ENCODE data around the gene TNS4.
A peak's percentile ranks its signal among the peaks of the same experiment; 100 is the strongest.

The TNS4 gene

DNA sequence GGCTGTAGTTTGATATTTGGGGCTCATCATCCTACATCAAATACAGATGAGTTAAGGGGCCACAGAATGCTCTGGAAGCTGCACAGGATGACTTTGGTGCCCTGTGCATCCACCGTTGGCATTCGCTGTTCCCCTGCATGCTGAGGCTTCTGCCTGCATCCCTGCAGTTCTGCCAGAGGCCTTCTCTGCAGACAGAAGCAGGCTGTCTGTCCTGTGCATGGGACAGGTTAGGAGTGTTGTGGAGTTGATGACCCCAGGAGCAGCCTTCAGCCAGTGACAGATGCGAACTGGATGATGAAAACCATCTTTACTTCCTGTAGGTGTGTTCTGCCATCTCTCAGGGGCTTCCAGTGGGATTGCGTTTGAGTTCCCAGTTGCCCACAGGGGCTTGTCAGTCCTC, 13.6 kb upstream of the TNS4 start:
- no peaks in the 10 kb centered on the region for H3K9me3 Mint-ChIP-seq
- H3K27me3 Mint-ChIP-seq, result peaks cover 13% of the 10 kb centered on the region
- H3K4me3 Mint-ChIP-seq, result no peak overlapping the region
- peaks cover 54% of the 10 kb centered on the region for H3K4me1 Mint-ChIP-seq (ENCODE audit: low read depth)
- no peak overlapping the region for H3K27ac Mint-ChIP-seq
- peaks cover 4% of the 10 kb centered on the region for H3K36me3 Mint-ChIP-seq (ENCODE audit: low read depth)

DNA sequence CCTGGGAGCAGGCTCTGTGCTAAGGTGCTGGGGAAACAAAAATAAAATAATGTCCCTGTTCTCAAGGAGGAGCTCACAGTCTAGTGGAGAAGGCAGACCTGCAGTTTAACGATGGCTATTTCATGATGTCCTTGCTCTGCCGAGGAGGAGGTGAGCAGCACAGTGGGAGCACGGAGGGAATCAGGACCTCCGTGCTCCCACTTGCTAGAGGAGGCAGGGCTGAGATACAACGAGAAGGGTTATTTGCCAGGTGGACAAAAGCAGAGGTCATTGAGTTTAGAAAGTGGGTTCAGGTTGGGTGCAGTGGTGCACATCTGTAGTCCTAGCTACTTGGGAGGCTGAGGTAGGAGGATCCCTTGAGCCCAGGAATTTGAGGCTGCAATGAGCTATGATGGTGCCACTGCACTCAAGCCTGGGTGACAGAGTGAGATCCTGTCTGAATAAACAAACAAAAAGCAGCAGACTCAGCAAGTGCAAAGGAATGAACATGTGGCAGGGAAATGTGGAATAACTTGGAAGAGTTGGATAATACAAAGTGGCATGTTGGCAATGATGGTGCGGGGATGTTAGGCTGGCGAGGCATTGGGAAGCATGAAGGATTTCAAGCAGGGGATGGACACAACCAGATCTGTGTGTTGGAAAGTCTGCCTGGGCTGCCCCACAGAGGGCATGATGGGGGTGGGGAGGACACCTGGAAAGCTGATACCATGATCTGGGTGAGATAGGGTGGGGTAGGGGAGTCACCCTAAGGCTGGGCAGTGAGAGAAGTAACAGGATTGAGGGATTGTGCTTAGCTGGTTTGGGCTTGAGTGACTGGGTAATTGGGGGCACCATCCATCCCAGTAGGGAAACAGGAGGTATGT, 12.8 kb upstream of the TNS4 start:
- Mint-ChIP-seq H3K4me3 (no peak overlapping the region), H3K9me3 (no peaks in the 10 kb centered on the region), H3K27ac (no peak overlapping the region), H3K4me1 (ENCODE audit: low read depth) (peaks cover 53% of the 10 kb centered on the region), H3K36me3 (ENCODE audit: low read depth) (peaks cover 4% of the 10 kb centered on the region), H3K27me3 (peaks cover 13% of the 10 kb centered on the region)

- Mint-ChIP-seq H3K4me3 (no peak overlapping the region), H3K36me3 (ENCODE audit: low read depth) (no peaks in the 10 kb centered on the region), H3K27ac (no peak overlapping the region), H3K4me1 (ENCODE audit: low read depth) (peaks cover 29% of the 10 kb centered on the region), H3K9me3 (no peaks in the 10 kb centered on the region), H3K27me3 (peaks cover 13% of the 10 kb centered on the region)
These were observed 10.3 kb upstream of the TNS4 start for GRCh38 chr17:40511667-40512220.

DNA sequence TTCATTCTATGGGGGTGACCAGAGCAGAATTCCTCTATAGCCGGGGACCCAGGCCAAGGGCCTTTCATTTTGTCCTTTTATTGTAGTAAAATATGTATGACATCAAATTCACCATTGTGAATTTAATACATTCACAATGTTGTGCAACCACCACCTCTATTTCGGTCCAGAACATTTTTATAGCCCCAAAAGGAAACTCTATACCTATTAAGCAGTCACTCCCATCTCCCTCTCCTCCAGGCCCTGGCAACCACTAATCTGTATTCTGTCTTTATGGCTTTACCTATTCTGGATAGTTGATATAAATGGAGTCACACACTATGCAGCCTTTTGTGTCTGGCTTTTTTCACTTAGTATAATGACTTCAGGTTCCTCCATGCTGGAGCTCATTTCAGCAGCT, 9.7 kb upstream of the TNS4 start:
- no peaks in the 10 kb centered on the region for H3K36me3 Mint-ChIP-seq (ENCODE audit: low read depth)
- peaks cover 23% of the 10 kb centered on the region for H3K4me1 Mint-ChIP-seq (ENCODE audit: low read depth)
- no peak overlapping the region for H3K27ac Mint-ChIP-seq
- no peaks in the 10 kb centered on the region for H3K9me3 Mint-ChIP-seq
- peaks cover 13% of the 10 kb centered on the region for H3K27me3 Mint-ChIP-seq
- no peak overlapping the region for H3K4me3 Mint-ChIP-seq

DNA sequence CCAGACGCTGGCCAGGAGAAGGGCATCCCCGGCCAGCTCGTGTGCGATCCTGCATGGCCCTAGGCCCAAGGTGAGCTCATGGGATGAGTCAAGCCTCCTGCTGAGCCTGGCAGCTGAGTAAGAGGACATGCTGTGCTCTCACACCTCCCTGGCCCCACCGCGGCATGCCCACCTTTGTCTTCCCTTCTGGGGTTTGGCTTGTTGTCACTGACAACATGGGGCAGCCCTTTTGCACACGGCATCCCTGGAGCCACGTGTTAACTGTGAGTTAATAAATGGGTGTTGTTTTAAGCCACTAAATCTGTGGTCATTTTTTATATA, 8.9 kb upstream of the TNS4 start:
- Mint-ChIP-seq H3K27me3 (peaks cover 11% of the 10 kb centered on the region), H3K9me3 (no peaks in the 10 kb centered on the region), H3K36me3 (ENCODE audit: low read depth) (no peaks in the 10 kb centered on the region), H3K4me3 (no peak overlapping the region), H3K4me1 (ENCODE audit: low read depth) (peaks cover 15% of the 10 kb centered on the region), H3K27ac (no peak overlapping the region)

DNA sequence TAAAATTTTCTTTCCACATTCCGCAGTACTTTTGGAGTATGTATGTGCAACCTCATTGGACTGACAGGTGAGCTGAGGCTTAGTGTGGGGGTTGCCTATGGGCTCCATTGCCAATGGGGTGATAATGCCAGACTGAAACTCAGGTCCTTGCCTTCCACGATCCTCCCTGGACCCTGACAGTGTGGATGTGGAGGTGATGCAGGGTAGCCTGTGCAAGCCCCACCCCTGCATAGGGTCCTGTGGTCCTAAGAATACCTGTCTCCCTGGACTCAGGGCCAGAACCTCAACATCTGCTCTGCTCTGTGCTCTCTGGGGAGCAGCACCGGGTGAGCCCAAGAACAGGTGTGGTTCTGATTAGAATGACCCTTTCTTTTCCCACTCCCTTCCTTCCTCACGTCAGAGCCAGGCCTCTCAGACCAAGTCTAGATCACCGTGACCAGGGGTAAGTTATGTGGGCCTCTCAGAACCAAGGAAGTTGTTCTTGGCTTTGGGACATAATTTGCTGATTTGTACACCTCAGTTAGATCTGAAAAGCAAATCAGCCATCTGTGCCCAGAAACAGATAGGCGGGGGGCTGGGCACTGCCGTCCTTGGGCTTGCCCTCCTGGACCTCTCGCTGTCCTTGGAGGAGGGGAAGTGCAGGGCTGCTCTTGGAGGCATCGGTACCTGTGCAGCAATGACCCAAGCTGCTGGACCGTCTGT, 8.4 kb upstream of the TNS4 start:
- Mint-ChIP-seq H3K4me3 (no peak overlapping the region), H3K36me3 (ENCODE audit: low read depth) (no peaks in the 10 kb centered on the region), H3K27me3 (peaks cover 10% of the 10 kb centered on the region), H3K27ac (peak overlapping the region; percentile 45), H3K4me1 (ENCODE audit: low read depth) (peaks cover 11% of the 10 kb centered on the region), H3K9me3 (no peaks in the 10 kb centered on the region)

DNA sequence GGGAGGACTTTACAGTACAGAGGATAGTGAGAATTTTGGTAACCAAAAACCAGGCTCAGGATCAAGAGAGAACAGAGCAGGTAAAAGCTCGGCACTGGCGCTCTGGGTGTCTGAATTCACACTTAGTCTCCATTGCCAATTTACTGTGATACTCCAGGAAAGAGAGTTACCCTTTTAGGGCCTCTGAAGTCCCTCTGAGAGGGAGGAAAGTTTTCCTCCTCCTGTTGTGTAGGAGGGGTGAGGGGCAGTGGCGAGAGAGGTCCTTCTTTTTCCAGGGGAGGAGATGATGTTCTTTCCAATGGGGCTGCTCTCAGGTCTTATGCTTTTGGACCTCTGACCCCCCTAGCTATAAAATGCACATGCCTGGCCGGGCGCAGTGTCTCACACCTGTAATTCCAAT, 5.4 kb upstream of the TNS4 start:
- Mint-ChIP-seq H3K9me3 (no peaks in the 10 kb centered on the region), H3K4me1 (ENCODE audit: low read depth) (no peaks in the 10 kb centered on the region), H3K27me3 (no peaks in the 10 kb centered on the region), H3K27ac (no peak overlapping the region), H3K4me3 (no peak overlapping the region), H3K36me3 (ENCODE audit: low read depth) (no peaks in the 10 kb centered on the region)

DNA sequence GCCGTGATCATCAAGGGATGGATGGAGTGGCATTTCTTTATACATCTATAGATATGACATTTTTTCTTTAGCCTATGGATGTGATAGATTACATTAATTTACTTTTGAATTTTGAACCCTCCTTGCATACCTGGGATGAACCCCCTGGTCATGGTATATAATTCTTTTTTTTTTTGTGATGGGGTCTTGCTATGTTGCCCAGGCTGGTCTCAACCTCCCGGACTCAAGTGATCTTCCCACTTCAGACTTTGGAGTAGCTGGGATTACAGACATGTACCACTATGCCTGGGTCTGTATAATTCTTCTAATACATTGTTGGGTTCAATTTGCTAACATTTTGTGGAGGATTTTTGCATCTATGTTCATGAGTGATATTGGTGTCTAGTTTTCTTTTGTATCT, 1.7 kb upstream of the TNS4 start:
- Mint-ChIP-seq H3K36me3 (ENCODE audit: low read depth) (no peaks in the 10 kb centered on the region), H3K9me3 (no peaks in the 10 kb centered on the region), H3K4me3 (no peak overlapping the region), H3K27me3 (peaks cover 11% of the 10 kb centered on the region), H3K4me1 (ENCODE audit: low read depth) (no peaks in the 10 kb centered on the region), H3K27ac (no peak overlapping the region)

GRCh38 chr17:40502716-40503115, 1.3 kb upstream of the TNS4 start:
- peaks cover 3% of the 10 kb centered on the region for H3K4me1 Mint-ChIP-seq (ENCODE audit: low read depth)

GRCh38 chr17:40500709-40501108, 714 bp downstream of the TNS4 start:
- H3K9me3 Mint-ChIP-seq, result no peaks in the 10 kb centered on the region
- H3K4me1 Mint-ChIP-seq (ENCODE audit: low read depth), result peaks cover 6% of the 10 kb centered on the region
- no peaks in the 10 kb centered on the region for H3K36me3 Mint-ChIP-seq (ENCODE audit: low read depth)
- H3K27ac Mint-ChIP-seq, result no peak overlapping the region
- H3K4me3 Mint-ChIP-seq, result no peak overlapping the region
- peaks cover 11% of the 10 kb centered on the region for H3K27me3 Mint-ChIP-seq

More at GRCh38 chr17:40502716-40503115, 1.3 kb upstream of the TNS4 start:
- Mint-ChIP-seq H3K27ac (no peak overlapping the region), H3K36me3 (ENCODE audit: low read depth) (no peaks in the 10 kb centered on the region), H3K9me3 (no peaks in the 10 kb centered on the region), H3K27me3 (peaks cover 11% of the 10 kb centered on the region), H3K4me3 (no peak overlapping the region)

DNA sequence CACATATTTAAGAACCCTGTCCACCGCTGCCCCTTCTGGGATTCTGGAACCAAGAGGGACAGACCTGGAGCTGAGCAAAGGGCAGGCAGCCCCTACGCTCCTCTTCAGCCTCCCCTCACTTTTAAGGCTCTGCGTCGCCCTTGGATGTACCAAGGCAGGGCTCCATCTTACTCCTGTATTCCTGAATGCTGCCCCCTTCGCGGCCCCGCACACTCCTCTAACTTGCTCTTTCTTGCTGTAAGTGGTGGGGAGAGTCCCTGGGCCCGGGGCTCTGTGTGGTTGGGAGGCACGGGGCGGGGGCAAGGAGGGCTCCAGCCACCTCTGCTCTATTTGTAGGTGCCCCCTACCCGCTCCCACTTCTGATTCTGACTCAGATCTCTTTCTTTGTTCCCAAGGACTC, 1.2 kb downstream of the TNS4 start:
- no peak overlapping the region for H3K4me3 Mint-ChIP-seq
- H3K36me3 Mint-ChIP-seq (ENCODE audit: low read depth), result no peaks in the 10 kb centered on the region
- H3K27me3 Mint-ChIP-seq, result peaks cover 11% of the 10 kb centered on the region
- H3K27ac Mint-ChIP-seq, result no peak overlapping the region
- no peaks in the 10 kb centered on the region for H3K9me3 Mint-ChIP-seq
- H3K4me1 Mint-ChIP-seq (ENCODE audit: low read depth), result peaks cover 6% of the 10 kb centered on the region

GRCh38 chr17:40499551-40500189, 1.8 kb downstream of the TNS4 start:
- H3K27me3 Mint-ChIP-seq, result peaks cover 11% of the 10 kb centered on the region
- peaks cover 6% of the 10 kb centered on the region for H3K4me1 Mint-ChIP-seq (ENCODE audit: low read depth)
- H3K27ac Mint-ChIP-seq, result no peak overlapping the region
- no peaks in the 10 kb centered on the region for H3K9me3 Mint-ChIP-seq
- H3K4me3 Mint-ChIP-seq, result no peak overlapping the region
- H3K36me3 Mint-ChIP-seq (ENCODE audit: low read depth), result no peaks in the 10 kb centered on the region

- Mint-ChIP-seq H3K36me3 (ENCODE audit: low read depth) (no peaks in the 10 kb centered on the region), H3K27ac (no peak overlapping the region), H3K27me3 (peaks cover 11% of the 10 kb centered on the region)
These were observed 2.9 kb downstream of the TNS4 start for GRCh38 chr17:40498281-40499084.

DNA sequence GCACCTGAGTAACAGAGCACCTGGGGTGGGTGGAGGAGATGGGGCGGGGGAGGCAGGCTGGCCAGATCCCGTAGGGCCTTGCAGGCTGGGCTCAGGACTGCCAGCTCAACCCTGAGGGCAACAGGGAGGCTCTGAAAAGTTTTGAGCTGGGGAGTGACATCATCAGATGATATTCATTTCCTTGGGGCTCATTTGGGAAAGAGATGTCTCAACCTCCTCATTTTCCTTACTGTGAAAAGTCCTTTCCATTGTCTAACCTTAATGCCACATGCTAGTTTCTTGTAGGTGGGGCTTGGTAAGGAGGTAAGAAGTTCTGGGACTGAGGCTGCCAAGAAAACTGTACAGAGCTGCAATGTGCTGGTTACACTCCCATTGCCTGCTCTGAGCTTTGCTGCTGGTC, 3.7 kb downstream of the TNS4 start:
- H3K36me3 Mint-ChIP-seq (ENCODE audit: low read depth), result no peaks in the 10 kb centered on the region
- peaks cover 6% of the 10 kb centered on the region for H3K4me1 Mint-ChIP-seq (ENCODE audit: low read depth)
- no peak overlapping the region for H3K4me3 Mint-ChIP-seq
- no peaks in the 10 kb centered on the region for H3K9me3 Mint-ChIP-seq
- H3K27me3 Mint-ChIP-seq, result peaks cover 11% of the 10 kb centered on the region
- no peak overlapping the region for H3K27ac Mint-ChIP-seq

More at GRCh38 chr17:40498281-40499084, 2.9 kb downstream of the TNS4 start:
- no peaks in the 10 kb centered on the region for H3K9me3 Mint-ChIP-seq
- no peak overlapping the region for H3K4me3 Mint-ChIP-seq
- H3K4me1 Mint-ChIP-seq (ENCODE audit: low read depth), result peaks cover 6% of the 10 kb centered on the region

Data from stimulated activated naive CD8-positive, alpha-beta T cell treated with anti-CD3 and anti-CD28 coated beads, Interleukin-15, Interleukin-2, amounts not matched to agents 100 ng/mL and 50 ng/mL, for 24 hours (primary cell).